ENCODE data around the gene TENM4. TPM values are rescaled to one million over a fixed set of nuclear protein-coding genes. Genes with fewer than 3 reads are reported as not detected.

The TENM4 gene
- polyA plus RNA-seq, 4 donors, result 21.0 to 31.9 (median 23.1) TPM

GRCh38 chr11:79077702-79078330, 363.0 kb downstream of the TENM4 start:
- peak in 1 of 4 donors; percentile 37 for DNase-seq (ENCODE audit: low read depth in 4 of 4, low spot score in 3 of 4)

- no peak for DNase-seq (ENCODE audit: low read depth in 4 of 4, low spot score in 3 of 4)
These were observed 364.2 kb downstream of the TENM4 start for GRCh38 chr11:79076526-79077115.

DNA sequence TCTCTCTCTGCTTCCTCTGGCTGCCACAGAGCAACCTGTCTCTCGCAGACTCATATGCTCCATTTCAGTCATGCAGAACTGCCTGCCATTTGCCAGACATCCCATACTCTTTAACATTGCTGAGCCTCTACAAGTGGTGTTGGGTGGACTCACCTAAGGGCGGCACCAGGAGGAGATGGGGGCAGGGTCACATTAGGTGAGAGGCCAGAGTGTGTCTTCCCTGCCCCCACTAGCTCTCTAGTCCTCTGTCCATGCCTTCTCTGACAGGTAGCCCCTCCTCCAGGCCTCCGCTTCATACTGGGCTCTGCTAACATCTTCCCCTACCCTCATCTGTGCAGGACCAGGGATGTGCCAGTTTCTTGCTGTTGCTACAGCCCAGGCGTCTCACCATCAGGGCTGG, 366.3 kb downstream of the TENM4 start:
- no peak for DNase-seq (ENCODE audit: low read depth in 4 of 4, low spot score in 3 of 4)

GRCh38 chr11:79071190-79071589, 369.6 kb downstream of the TENM4 start:
- no peak for DNase-seq (ENCODE audit: low read depth in 4 of 4, low spot score in 3 of 4)

DNA sequence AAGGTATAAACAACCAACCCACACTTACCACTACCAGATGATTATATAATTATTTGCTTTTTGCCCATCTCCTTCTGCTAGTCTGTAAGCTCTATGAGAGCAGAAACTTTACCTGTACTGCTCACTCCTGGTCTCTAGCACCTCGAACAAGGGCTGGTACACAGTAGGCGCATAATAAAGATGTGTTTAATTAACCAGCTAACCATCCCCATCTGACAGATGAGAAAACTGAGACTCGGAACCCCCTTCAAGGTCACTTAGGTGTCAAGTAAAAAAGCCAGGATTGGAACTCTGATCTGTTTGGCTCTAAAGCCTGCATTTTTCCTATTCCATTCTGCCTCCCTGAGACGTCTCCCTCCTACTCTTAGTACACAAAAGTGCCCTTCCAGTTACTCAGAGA, 370.3 kb downstream of the TENM4 start:
- no peak for DNase-seq (ENCODE audit: low read depth in 4 of 4, low spot score in 3 of 4)

DNA sequence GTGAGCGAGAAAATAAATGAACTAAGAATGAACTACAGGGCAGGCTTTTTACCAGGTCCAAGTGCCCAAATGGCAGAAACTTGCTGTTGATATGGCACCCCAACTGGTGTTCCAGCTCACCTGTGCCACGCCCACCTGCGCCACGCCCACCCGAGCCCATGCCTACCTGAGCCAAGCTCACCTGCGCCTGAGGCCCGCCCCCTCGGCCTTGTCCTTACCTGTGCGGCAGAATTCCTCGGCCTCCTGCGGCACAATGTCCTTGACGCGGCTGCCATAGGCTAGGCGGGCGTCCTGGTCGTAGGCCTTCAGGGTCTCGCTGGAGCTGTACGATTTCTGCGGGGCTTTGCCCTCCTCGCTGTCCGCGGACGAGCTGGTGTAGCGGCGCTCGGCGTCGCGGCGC, 371.3 kb downstream of the TENM4 start:
- DNase-seq (ENCODE audit: low read depth in 4 of 4, low spot score in 3 of 4), result no peak

DNA sequence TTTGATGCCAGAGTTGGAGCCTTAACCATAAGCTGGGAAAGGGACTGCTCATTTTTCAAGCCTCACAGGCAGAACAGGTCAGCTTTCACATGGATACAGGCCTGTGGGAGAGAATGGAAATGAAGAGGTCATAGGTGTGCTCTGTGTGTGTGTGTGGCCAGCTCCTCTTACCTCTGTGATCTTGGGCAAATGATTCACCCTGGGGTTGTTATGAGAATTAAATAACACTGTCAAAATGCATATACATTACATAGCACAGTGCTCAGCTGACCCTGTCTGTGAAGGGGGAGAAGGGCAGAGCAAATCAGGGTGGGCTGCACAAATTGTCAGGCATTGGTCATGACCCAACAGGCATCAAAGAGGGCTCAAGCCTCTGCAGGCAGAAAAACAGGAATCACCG, 372.5 kb downstream of the TENM4 start:
- DNase-seq (ENCODE audit: low read depth in 4 of 4, low spot score in 3 of 4), result no peak

- DNase-seq (ENCODE audit: low read depth in 4 of 4, low spot score in 3 of 4), result no peak
These were observed 373.5 kb downstream of the TENM4 start for GRCh38 chr11:79067352-79067679.

- DNase-seq (ENCODE audit: low read depth in 4 of 4, low spot score in 3 of 4), result no peak
These were observed 374.1 kb downstream of the TENM4 start for GRCh38 chr11:79066456-79067351.

- no peak for DNase-seq (ENCODE audit: low read depth in 4 of 4, low spot score in 3 of 4)
These were observed 377.7 kb downstream of the TENM4 start for GRCh38 chr11:79062814-79063762.

DNA sequence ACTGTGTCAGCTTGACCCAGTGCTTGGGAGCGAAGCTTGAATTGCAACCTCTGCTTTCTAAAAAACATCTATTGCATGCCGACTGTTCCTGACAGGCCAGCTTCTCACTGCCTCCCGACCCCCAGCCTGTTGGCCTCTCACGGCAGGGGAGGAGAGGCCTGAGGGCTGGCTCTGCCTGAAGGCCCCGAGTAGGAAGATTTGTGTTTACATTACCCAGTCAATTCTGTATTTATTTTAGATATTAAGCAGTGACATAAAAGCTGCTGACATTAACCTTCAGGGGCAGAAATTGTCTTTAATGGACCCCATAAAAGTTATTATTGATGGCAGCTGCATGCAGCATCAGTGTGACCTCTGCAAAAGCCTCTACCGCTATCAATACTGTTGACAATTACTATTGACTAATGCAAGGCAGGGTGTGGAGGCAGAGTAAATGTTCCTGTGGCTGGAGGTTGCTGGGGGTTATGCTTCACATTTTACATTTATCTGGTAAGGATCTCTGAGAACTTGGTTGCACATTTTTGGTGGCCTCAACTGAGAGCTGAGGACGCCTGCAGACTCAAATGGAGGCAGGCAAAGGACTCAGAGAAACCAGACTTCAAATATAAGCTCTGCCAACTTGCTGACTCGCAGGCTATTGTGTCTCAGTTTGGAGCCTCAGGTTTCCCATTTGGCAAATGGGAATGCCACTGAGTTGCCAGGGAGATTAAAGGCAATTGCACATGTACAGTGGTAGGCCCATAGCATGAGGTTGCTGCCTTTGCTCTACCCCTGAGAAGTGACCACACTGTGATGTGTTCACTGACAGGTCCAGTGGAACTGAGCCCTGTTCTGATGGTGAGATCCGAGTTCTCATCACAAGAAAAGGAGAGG, 380.5 kb downstream of the TENM4 start:
- DNase-seq (ENCODE audit: low read depth in 4 of 4, low spot score in 3 of 4), result no peak

DNA sequence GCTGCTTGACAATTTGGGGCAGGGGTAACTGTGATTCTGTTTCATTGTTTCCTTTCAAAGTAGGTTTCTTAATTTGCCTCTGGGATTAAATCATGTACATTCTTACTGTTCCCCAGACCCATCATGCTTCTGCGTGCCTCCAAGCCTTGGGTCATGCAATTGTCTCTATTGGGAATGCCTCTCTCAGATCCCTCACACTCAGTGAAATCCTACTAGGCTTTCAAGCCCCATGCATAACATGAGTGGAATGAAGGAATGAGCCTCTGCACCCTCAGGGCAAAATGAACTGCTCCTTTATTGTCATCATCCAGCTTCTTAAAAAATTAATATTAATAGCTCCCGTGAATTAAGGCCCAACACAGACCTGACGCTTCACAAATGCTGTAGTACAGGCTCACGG, 381.7 kb downstream of the TENM4 start:
- DNase-seq (ENCODE audit: low read depth in 4 of 4, low spot score in 3 of 4), result no peak

GRCh38 chr11:79055856-79056631, 384.8 kb downstream of the TENM4 start:
- no peak for DNase-seq (ENCODE audit: low read depth in 4 of 4, low spot score in 3 of 4)

GRCh38 chr11:79054636-79055035, 386.2 kb downstream of the TENM4 start:
- DNase-seq (ENCODE audit: low read depth in 4 of 4, low spot score in 3 of 4), result no peak

DNA sequence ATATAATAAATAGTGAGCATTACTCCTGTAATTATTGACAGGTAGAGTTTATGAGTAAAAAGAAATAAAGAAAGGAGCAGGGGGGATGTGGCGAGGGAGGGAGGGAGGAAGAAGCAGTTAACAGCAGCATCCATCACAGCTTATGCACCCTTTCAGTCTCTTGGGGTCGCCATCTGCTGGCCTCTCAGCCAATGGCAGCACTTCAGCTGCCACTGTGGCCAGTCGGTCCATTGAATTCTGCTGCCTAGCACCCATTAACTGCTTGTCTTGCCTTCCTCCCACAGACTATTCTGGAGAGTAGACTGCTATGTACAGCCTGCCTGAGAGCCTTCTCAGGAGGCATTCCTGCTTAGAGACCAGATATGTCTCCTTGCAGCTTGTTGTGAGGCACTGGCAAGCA, 388.3 kb downstream of the TENM4 start:
- no peak for DNase-seq (ENCODE audit: low read depth in 4 of 4, low spot score in 3 of 4)

- DNase-seq (ENCODE audit: low read depth in 4 of 4, low spot score in 3 of 4), result no peak
These were observed 390.0 kb downstream of the TENM4 start for GRCh38 chr11:79050786-79051185.

GRCh38 chr11:79049741-79050179, 391.1 kb downstream of the TENM4 start:
- no peak for DNase-seq (ENCODE audit: low read depth in 4 of 4, low spot score in 3 of 4)

GRCh38 chr11:79047980-79048379, 392.9 kb downstream of the TENM4 start:
- no peak for DNase-seq (ENCODE audit: low read depth in 4 of 4, low spot score in 3 of 4)

DNA sequence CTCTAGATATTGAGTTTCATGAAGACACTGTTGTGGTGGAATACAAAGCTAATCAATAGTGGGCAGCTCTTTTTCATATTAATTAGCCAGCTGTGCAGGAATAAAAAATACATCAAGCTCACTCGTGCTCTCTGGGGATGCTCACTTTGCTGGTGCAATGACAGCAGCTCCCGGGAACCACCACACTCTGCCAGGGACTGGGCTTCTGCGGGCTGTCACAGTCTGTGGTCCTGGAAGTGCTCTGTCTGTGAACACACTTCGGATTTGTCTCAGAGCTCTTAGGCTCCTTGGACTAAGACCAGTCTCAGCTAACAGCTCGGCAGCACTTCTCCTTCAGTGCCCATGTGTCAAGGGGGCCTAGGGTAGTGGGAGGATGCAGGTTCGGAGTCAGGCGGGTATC, 393.5 kb downstream of the TENM4 start:
- DNase-seq (ENCODE audit: low read depth in 4 of 4, low spot score in 3 of 4), result no peak

Measured in left renal pelvis (tissue), 4 donors.